Transverse colon (tissue), 4 donors: ENCODE data around the gene EVA1C.

Source experiments
- CTCF ChIP-seq, 5 experiments: fragments of 200-600 bp in 3 of 5; fragments of 450-650 bp in 2 of 5; sonication (generic) in 3 of 5; IDR thresholded peaks; 1 replicate in 2 of 5; 2 replicates in 3 of 5; pipeline ENCODE4 v1.5.1; 2016 to 2017; ENCODE audit warnings: antibody characterized with exemption in 5 of 5, inconsistent platforms in 3 of 5, mild to moderate bottlenecking in 2 of 5, moderate library complexity in 1 of 5
- EP300 ChIP-seq: sonication (generic); formaldehyde crosslinking; IDR thresholded peaks from one replicate; pipeline ENCODE4 v1.6.1; 2017; ENCODE audit warnings: antibody characterized with exemption, low read depth
- POLR2A ChIP-seq: fragments of 450-650 bp; IDR thresholded peaks from one replicate; pipeline ENCODE4 v1.6.1; 2016; ENCODE audit warnings: antibody characterized with exemption, mild to moderate bottlenecking, moderate library complexity
- POLR2AphosphoS5 ChIP-seq, 3 donors: sonication (generic); formaldehyde crosslinking; IDR thresholded peaks; one replicate each; pipeline ENCODE4 v1.6.1; 2016; ENCODE audit warnings: antibody characterized with exemption in 3 of 3

- TF ChIP-seq CTCF (IDR thresholded peaks at IDR 0.05) (no peak), POLR2A (no peak), POLR2AphosphoS5 (IDR thresholded peaks at IDR 0.05) (no peak), EP300 (no peak)
Measured at GRCh38 chr21:32456497-32456918, 44.0 kb downstream of the EVA1C start.
